DMS53 (cell line): ENCODE measurements around the gene EN1.

Experiments
- DNase-seq: peaks from one replicate; lab custom pipeline; 2025; lab: John Stamatoyannopoulos, UW

EN1 gene

DNA sequence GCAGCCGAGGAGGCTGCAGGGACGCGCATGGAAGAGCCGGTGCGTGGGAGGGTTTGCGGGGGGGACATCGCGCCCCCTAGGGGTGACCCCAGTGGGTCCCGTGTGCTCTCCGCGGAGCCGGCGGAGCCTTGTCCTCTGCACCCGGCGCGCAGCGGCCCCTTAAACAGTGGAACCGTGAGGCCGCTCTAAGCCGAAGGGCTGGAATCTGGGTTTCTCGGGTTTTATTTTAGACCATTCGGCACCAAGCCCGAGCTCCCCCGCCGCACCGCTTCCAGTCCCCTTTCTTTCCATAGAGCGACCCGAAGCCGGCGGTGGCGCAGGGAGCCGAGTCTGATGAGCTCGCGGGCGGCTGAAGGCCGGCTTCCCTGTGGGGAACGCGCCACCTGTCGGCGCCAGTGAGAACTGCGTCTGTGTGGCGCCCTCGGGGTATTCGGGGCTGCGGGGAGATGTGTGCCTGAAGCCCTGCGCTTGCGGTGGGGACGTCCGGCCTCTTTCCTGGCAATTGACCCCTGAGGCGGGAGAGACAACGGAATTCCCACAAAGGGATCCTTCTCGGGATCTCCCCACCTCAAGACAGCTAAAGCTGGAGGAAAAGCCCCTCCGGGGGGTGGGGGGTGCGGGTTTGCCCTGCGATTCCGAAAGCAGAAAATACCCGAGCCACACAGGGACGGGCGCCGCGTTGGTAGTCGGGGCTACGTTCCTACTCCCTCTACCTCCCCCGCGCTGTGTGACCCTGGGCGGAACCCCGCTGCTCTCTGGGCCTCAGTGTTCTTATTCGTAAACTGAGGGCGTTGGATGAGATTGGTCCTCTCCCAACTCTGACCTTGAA is 8.2 kb upstream of the EN1 start:
- DNase-seq: peak; percentile 66

DNA sequence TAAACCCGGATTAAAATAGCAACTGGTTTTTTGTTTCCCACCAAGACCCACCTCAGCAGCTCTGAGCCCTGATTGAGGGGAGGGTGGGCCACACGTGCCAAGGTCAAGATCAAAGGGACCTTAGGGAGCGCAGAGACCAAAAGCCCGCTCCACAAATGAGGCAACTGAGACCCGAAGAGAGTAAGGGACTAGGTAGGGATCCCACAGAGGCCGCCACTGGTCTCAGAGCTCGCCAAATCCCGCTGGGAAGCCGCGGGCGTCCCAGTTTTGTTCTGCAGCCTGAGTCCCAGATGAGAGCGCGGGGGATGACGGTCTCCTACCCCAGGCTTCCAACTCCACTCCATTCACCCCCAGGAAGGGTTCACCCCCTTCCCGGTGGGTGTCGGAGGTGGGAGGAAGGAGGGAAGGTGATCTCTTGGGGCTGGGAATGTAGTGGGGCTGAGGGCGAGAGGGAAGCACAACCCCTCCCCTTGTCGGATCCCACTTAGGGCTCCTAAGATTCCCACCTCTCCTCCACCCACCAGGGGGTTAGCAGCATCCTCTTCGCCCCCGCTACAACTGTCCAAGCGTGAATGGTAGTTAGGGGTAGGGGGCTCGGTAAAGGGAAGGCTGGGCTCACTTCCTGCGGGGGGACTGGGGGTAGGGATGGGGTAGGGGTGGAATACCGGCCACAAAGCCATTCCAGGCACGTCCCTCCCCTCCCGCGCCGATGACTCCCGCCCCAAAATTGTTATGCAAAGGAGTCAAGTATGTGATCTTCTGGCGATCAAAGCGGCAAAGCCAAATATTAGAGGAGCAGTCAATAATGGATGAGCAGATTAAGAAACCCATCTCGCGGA is 7.3 kb upstream of the EN1 start:
- no peak for DNase-seq

GRCh38 chr2:118853651-118854291 is 6.3 kb upstream of the EN1 start:
- DNase-seq: no peak

DNA sequence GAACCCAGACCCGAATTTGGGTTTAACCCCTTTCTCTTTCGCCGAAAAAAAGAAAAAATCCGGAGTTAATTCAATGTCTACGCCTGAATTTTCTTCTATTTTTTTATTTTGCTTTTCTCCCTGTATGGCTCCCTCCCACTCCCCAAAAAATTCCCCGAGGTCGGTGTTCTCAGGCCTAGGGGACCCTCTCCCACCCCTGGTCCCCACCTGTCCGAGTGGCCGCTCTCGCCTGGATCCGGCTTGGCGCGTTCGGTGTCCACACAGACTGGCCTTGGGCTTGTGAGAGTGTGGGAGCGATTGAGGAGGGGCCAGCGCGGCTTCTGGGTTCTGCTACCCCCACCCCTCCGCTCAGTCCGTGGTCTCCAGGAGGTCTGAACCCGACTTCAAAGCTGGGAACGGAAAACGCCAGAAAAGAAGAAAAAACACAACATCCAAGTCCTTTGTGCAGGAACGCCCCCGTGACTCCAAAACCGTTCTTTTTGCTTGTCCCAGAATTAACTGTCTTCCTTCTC is 5.7 kb upstream of the EN1 start:
- no peak for DNase-seq

- no peak for DNase-seq
Observed at GRCh38 chr2:118852605-118853128, 5.2 kb upstream of the EN1 start.

DNA sequence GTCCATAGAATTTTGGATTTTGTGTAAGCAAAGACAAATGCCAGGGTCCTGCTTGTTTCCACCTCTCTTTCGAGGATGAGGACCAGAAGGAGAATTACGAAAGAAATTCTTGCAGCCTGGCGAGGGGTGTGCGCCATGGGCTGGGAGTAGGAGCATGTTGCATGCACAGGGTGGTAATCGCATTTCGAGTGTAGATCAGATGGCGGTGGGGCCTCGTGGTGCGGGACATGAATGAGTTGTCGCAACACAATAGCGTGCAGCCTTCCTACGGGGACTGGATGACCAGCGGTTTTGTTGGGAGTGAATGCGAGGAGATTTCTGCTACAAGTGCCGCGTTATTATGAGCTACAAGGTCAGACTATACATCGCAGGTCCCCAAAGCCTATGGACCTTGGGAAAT is 4.2 kb upstream of the EN1 start:
- no peak for DNase-seq

GRCh38 chr2:118850901-118851415 is 3.5 kb upstream of the EN1 start:
- DNase-seq: no peak

GRCh38 chr2:118850168-118850900 is 2.9 kb upstream of the EN1 start:
- DNase-seq: no peak

GRCh38 chr2:118849226-118850167 is 2.0 kb upstream of the EN1 start:
- no peak for DNase-seq

DNA sequence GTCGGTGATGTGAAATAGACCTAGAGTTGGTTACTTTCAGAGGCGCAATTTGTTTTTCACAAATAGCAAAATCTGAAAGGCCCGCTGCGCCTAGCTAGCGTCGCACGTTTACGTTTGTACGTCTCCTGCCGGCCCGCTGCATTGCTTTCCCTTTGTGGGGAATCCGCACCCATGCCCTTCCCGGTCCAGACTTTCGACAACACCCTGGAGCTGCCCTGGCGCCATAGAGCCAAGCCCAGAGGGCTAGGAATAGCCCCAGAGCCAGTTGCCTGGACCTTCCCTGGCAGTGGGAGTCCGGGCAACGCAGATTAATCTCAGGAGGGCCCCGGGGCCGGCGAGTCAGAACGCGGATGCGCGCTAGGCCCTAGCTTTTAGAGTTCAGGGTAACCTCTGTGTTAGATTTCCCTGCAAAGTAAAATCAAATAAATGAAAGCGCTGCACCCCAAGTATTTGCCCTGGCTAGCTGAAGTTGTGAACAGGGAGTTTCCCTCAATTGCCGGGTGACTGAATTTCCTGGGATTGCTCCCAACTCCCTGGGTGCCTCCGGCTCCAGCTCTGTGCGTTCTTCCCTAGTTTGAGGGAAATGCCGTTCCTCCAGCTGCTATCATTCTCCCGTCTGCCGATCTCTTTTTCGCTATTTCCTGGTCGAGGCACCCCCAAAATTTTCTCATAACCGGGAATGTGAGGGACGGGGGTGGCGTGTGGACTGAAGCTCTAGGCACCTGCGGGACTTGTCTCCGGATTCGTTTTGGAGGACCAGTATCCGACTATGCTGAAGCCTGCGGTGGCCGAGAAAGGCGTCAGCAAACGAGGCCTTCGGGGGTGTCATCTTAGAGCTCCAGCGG is 1.2 kb upstream of the EN1 start:
- no peak for DNase-seq

DNA sequence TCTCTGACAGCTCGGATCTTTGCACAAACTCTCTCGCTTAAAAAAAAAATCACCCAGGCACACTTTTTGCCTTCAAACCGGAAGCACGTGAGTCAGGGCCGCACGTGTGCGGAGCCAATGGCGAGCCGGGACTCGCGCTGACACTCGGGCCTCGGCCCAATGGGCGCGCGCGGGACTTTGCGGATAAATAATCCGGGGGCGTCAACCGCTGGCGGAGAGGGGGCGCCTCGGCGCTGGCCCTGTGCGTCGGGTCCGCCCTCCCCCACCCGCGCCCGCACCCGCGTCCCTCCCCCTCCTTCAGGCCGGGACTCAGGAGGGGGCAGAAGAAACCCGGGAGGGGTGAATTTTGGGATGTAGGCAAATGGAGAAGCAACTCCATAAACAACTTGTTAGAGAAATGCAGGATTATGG is 319 bp upstream of the EN1 start:
- DNase-seq: no peak

DNA sequence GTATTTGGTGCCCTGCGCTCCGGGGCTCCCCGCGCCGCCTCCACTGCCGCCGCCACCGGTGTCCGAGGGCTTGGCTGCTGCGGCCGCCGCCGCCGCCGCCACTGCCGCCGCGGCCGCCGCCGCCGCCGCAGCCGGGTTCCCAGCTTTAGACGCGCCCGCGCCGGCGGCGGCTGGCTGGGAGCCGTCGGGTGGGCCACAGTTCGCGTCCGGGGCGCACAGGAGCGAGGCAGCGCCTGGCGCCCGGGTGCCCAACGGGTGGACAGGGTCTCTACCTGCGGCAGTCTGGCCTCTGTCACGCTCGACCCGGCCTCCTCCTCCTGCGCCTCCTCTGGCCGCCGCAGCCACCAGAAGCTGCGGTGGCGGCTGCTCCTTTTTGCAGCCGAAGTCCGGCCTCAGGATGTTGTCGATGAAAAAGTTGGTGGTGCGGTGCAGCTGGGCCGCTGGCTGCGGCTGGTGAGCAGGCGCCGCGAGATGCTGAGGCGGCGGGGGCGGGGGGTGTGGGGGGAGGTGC is 951 bp downstream of the EN1 start:
- no peak for DNase-seq

DNA sequence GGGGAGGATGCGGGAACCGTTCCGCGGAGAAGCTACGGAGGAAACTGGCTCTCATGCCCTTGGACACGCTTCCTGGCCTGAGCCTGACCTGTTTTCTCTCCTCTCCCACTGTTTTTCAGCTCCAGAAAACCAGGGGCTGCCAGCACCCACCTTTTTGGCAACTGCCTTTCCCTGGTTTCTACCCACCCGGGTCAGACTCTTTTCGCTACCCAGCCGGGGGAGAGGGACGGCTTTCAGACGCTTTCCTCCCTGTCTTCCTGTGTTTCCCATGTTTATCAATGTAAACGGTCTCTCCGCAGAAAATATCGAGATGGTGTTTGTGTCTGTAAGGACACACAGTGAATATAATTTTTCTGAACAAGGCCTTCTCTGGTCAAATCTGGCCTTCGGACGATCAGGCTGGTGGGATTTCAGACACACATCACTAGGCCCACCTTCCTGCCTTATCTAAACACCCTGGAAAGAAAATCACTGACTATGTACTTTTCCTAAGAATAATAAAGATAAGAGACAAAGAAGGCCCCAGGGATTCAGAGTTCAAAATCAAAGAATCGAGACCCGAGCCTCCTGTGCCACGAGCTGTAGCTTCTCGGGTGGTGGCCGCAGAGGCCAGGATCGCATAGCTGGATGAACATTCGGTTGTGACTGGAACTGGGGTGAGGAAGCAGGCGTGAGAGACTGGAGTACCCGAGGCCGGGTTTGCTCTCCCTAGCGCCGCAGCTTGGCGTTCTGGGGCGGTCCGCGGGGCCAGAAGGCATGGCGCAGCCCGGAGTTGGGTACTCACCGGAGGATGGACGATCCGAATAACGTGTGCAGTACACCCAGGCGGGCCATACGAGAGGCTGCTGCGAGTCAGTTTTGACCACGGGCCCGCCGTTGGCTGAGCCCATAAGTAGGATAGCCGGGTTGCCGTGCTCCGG is 1.7 kb downstream of the EN1 start:
- no peak for DNase-seq

- no peak for DNase-seq
Observed at GRCh38 chr2:118845005-118845521, 2.4 kb downstream of the EN1 start.

DNA sequence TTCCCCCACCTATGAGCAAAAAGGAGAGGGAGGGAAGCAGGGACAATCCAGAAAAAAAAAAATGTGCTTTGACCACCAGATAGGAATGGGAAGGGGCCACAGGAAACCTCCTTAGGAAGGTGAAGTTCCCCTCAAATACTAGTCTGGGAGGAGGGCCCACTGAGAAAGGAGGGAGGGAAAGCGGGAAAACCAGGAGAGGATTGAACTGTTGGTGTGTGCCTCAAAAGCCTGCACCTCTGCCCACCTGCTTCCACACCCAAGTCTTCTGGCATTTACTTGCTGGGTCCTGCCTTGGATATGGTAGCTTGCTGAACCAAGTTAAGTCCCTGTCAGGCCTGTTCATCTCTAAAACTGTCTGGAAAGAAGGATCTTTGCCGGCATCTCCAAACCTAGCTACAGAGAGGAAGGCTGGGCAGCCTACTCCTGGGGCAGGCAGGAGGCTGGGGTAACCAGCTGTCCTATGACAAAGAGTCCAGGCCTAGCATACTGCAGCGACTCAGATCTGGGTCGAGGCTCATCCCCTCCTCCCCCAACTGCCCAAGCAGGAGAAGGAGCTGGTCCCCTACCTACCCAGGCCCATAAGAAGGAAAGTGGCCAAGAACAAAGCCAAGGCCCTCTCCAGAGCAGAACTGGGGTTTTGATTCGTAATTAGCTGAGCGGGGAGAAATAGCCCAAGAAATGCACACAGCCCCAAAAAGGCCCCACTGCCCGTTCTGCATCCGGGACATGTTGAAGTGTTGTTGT is 3.0 kb downstream of the EN1 start:
- DNase-seq: no peak

- DNase-seq: no peak
Observed at GRCh38 chr2:118843483-118844132, 3.8 kb downstream of the EN1 start.
